OCI-LY3 (cell line): ENCODE results near the gene TRIM13.
"Not testable (repeated sequence)": the region's sequence is repeated elsewhere in the genome, so short reads cannot be mapped to it uniquely, and the experiment has no call there.

Experiments
- H2AFZ ChIP-seq: fragments of 200-600, 300-600 bp; shearing (Covaris generic); 2 replicates; pipeline ENCODE4 v1.6.0; 2014; ENCODE audit warnings: antibody characterized with exemption, low read depth, low read length
- H3K27ac ChIP-seq: fragments of 200-600, 300-600 bp; sonication (generic); 2 replicates; pipeline ENCODE4 v1.5.1; 2014; ENCODE audit warnings: mild to moderate bottlenecking, low read length, moderate library complexity, mixed read lengths
- H3K27me3 ChIP-seq: fragments of 200-600, 300-600 bp; sonication (generic); 2 replicates; pipeline ENCODE4 v1.6.1; 2014; ENCODE audit warnings: low read depth, low read length, mixed read lengths
- H3K36me3 ChIP-seq: fragments of 200-600, 300-600 bp; sonication (generic); replicated peaks from 2 replicates; pipeline ENCODE3; 2014; ENCODE audit warnings: low read depth, low read length, mixed read lengths
- H3K4me1 ChIP-seq: fragments of 300-600, 200-600 bp; sonication (generic); 2 replicates; pipeline ENCODE4 v1.6.1; 2014; ENCODE audit warnings: low read length, mixed read lengths
- H3K4me2 ChIP-seq: fragments of 200-600, 300-600 bp; sonication (generic); 2 replicates; pipeline ENCODE4 v1.6.1; 2014; ENCODE audit warnings: low read length, mixed read lengths
- H3K4me3 ChIP-seq: fragments of 300-600, 200-600 bp; sonication (generic); 2 replicates; pipeline ENCODE4 v1.5.1; 2014; ENCODE audit warnings: antibody characterized with exemption, mild to moderate bottlenecking, low read length, moderate library complexity
- H3K79me2 ChIP-seq: fragments of 300-600, 200-600 bp; shearing (Covaris generic); 2 replicates; pipeline ENCODE4 v1.6.1; 2014; ENCODE audit warnings: mild to moderate bottlenecking, low read length, mixed read lengths
- H3K9ac ChIP-seq: fragments of 300-600, 200-600 bp; shearing (Covaris generic); 2 replicates; pipeline ENCODE4 v1.6.0; 2014; ENCODE audit warnings: mild to moderate bottlenecking, low read length, moderate library complexity
- H3K9me3 ChIP-seq: fragments of 200-600, 300-600 bp; shearing (Covaris generic); 2 replicates; pipeline ENCODE4 v1.6.1; 2014; ENCODE audit warnings: low read length, mixed read lengths; ENCODE audit not compliant: insufficient read depth
- H4K20me1 ChIP-seq: fragments of 200-600, 300-600 bp; sonication (generic); 2 replicates; pipeline ENCODE4 v1.6.1; 2016; ENCODE audit warnings: low read length, mixed read lengths; ENCODE audit not compliant: insufficient read depth
- CTCF ChIP-seq: fragments of 200-600, 300-600 bp; sonication (generic); IDR thresholded peaks from 2 replicates; pipeline ENCODE4 v1.5.1; 2014; ENCODE audit warnings: antibody characterized with exemption, low read length, low read depth
- EZH2phosphoT487 ChIP-seq: fragments of 200-600 bp; shearing (Covaris generic); IDR thresholded peaks from 2 replicates; pipeline ENCODE4 v1.6.1; 2018; ENCODE audit warnings: antibody characterized with exemption, mixed run types, low read depth

TRIM13 gene

GRCh38 chr13:50060718-50061117 is 63.9 kb downstream of the TRIM13 start:
- peaks cover 37% of the 10 kb centered on the region for H3K36me3 ChIP-seq
- H3K9me3 ChIP-seq, result no peaks in the 10 kb centered on the region
- H3K9ac ChIP-seq, result no peak overlapping the region
- no peak overlapping the region for H3K27ac ChIP-seq
- no peak overlapping the region for H3K4me3 ChIP-seq
- peaks cover 25% of the 10 kb centered on the region for H4K20me1 ChIP-seq
- TF ChIP-seq CTCF, result no peak
- no peak for TF ChIP-seq EZH2phosphoT487
- no peaks in the 10 kb centered on the region for H3K27me3 ChIP-seq
- H3K4me1 ChIP-seq, result peaks cover 4% of the 10 kb centered on the region; the same call in 1 of the 2 replicates
- H3K4me2 ChIP-seq, result no peak overlapping the region
- no peak overlapping the region for H2AFZ ChIP-seq
- peaks cover 51% of the 10 kb centered on the region for H3K79me2 ChIP-seq

GRCh38 chr13:50062336-50062735 is 65.5 kb downstream of the TRIM13 start:
- Histone ChIP-seq H4K20me1 (peaks cover 32% of the 10 kb centered on the region), H3K36me3 (peaks cover 36% of the 10 kb centered on the region), H3K79me2 (peaks cover 53% of the 10 kb centered on the region)
- H3K27me3 ChIP-seq, H2AFZ ChIP-seq, H3K9me3 ChIP-seq, H3K4me1 ChIP-seq, H3K27ac ChIP-seq, H3K4me2 ChIP-seq, H3K4me3 ChIP-seq, H3K9ac ChIP-seq: not testable (repeated sequence)

- TF ChIP-seq CTCF (no peak), EZH2phosphoT487 (no peak)
- Histone ChIP-seq H3K36me3 (peaks cover 42% of the 10 kb centered on the region), H4K20me1 (peaks cover 58% of the 10 kb centered on the region), H3K9ac (no peak overlapping the region), H3K4me2 (no peak overlapping the region), H3K79me2 (peaks cover 70% of the 10 kb centered on the region), H2AFZ (no peak overlapping the region), H3K4me3 (no peak overlapping the region), H3K9me3 (no peaks in the 10 kb centered on the region), H3K27ac (no peak overlapping the region), H3K4me1 (no peaks in the 10 kb centered on the region), H3K27me3 (no peaks in the 10 kb centered on the region)
Measured at GRCh38 chr13:50065712-50066111, 68.9 kb downstream of the TRIM13 start.
